Measurements from ENCODE around the gene DOCK2. TPM values are rescaled to one million over a fixed set of nuclear protein-coding genes. Genes with fewer than 3 reads are reported as not detected.

The DOCK2 gene
- total and polyA plus RNA-seq, 2 of the 8 experiments (the other 6 are each of a cell fraction or from before 2014, with no cell fraction given), result 3.9 to 5.7 TPM

DNA sequence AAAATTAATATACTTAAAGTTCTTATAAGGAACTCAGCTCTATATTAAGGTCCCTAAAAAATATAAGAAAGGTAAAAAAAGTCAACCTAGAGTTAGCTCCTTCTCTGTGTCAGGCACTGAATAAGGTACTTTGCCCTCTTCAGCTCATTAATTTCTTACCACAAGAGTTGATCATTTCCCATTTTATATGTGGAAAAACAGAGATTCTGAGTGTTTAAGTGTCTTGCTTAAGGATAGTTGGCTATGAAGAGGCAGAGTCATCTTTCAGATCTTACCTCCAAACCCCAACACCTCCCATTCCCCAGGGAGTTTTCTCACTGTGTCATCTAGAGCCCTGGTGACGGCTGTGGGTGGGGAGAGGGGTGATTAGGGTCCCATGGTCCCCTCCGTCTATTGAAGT, 302.7 kb downstream of the DOCK2 start:
- Histone ChIP-seq H2AFZ (ENCODE audit: low read length) (no peak overlapping the region), H2BK20ac (ENCODE audit: low read length) (no peak overlapping the region), H4K8ac (ENCODE audit: extremely low read depth, insufficient read depth, low read length) (no peak overlapping the region), H2BK5ac (ENCODE audit: low read depth, low read length) (no peak overlapping the region), H4K91ac (replicated peaks; ENCODE audit: insufficient read length, low read length) (no peak overlapping the region), H2BK12ac (ENCODE audit: low read depth, low read length) (no peak overlapping the region), H3K4me2 (ENCODE audit: insufficient read depth in 1 of 2, low read depth in 2 of 2, low read length in 2 of 2) (no peak overlapping the region), H3K4me3 (ENCODE audit: extremely low read depth in 1 of 4, insufficient read depth in 2 of 4, low read depth in 3 of 4, low read length in 4 of 4) (no peak overlapping the region), H3K79me1 (ENCODE audit: low read depth, low read length) (no peaks in the 10 kb centered on the region), H3K9ac (replicated peaks in 1 of 4; ENCODE audit: extremely low read depth in 1 of 4, low read depth in 3 of 4, low read length in 3 of 4) (no peak overlapping the region), H3K36me3 (ENCODE audit: control insufficient read depth in 2 of 4, insufficient read depth in 4 of 4, low read length in 3 of 4) (no peaks in the 10 kb centered on the region), H3K9me3 (ENCODE audit: insufficient read depth in 2 of 2, low read depth in 1 of 2, low read length in 1 of 2) (no peaks in the 10 kb centered on the region), H3K4ac (replicated peaks; ENCODE audit: insufficient read length, low read depth, low read length) (no peak overlapping the region), H4K5ac (ENCODE audit: insufficient read length, low read depth, low read length) (no peak overlapping the region), H4K20me1 (replicated peaks in 1 of 2; ENCODE audit: control insufficient read depth in 1 of 2, insufficient read depth in 2 of 2, low read length in 2 of 2) (no peaks in the 10 kb centered on the region), H3K14ac (ENCODE audit: insufficient read length) (no peak overlapping the region), H3K4me1 (replicated peaks in 1 of 4; ENCODE audit: control insufficient read depth in 3 of 4, insufficient read depth in 4 of 4, low read length in 3 of 4) (no peaks in the 10 kb centered on the region), H3K27ac (ENCODE audit: low read depth, low read length) (no peak overlapping the region), H2BK120ac (replicated peaks; ENCODE audit: low read depth, low read length) (no peak overlapping the region), H3K23me2 (ENCODE audit: low read depth, low read length) (no peaks in the 10 kb centered on the region), H3K79me2 (ENCODE audit: control insufficient read depth in 1 of 2, insufficient read depth in 2 of 2, low read length in 2 of 2) (no peaks in the 10 kb centered on the region), H3K27me3 (replicated peaks in 1 of 4; ENCODE audit: control insufficient read depth in 3 of 4, extremely low read depth in 1 of 4, insufficient read depth in 3 of 4, low read length in 3 of 4) (no peaks in the 10 kb centered on the region), H3K56ac (replicated peaks; ENCODE audit: insufficient read length, low read depth, low read length) (no peak overlapping the region), H3K23ac (ENCODE audit: insufficient read length) (no peak overlapping the region), H2AK5ac (ENCODE audit: low read depth, low read length) (no peak overlapping the region), H2BK15ac (ENCODE audit: low read length) (no peak overlapping the region), H3K18ac (ENCODE audit: extremely low read depth, low read length) (no peak overlapping the region)
- POLR2A ChIA-PET (ENCODE audit: partially characterized antibody), result no interaction called here
- DNase-seq (ENCODE audit: low read depth in 1 of 2, low spot score in 2 of 2), result no peak
- no peak for FAIRE-seq
- 90% methylated on average over 2 of the region's 2 CpGs; no CpG with 5 or more reads in 1 of the 2 experiments for WGBS, 2 experiments (ENCODE audit: extremely low coverage in 1 of 2, insufficient coverage in 1 of 2, insufficient read length in 1 of 2, insufficient replicate concordance in 2 of 2, low coverage in 1 of 2, low lambda C conversion rate in 2 of 2, missing lambda C conversion rate in 1 of 2)
- CTCF ChIA-PET (ENCODE audit: partially characterized antibody), result interaction anchor here (0.8 to 2.7 kb wide), 4 partner anchors 11 to 237 kb away, joined by 3 to 9 read pairs (median 3); partner anchors contain the start of gene INSYN2B
- TF ChIP-seq SRF (IDR thresholded peaks at IDR 0.05; ENCODE audit: low read depth, low read length) (no peak), CBX5 (IDR thresholded peaks at IDR 0.05; ENCODE audit: low read depth, low read length) (no peak), EP300 (IDR thresholded peaks at IDR 0.05; ENCODE audit: borderline replicate concordance in 1 of 2, low read depth in 2 of 2, low read length in 2 of 2) (no peak), EZH2 (IDR thresholded peaks at IDR 0.05; ENCODE audit: low read depth, low read length, severe bottlenecking) (no peak), RBBP5 (IDR thresholded peaks at IDR 0.05; ENCODE audit: borderline replicate concordance, low read depth, low read length) (no peak), CTBP2 (IDR thresholded peaks at IDR 0.05; ENCODE audit: borderline replicate concordance, insufficient read depth, insufficient read length, low read length) (no peak), TEAD4 (IDR thresholded peaks at IDR 0.05; ENCODE audit: low read depth, low read length) (no peak), CREB1 (IDR thresholded peaks at IDR 0.05) (no peak), EGR1 (IDR thresholded peaks at IDR 0.05; ENCODE audit: borderline replicate concordance, low read depth, low read length) (no peak), PHF8 (conservative IDR thresholded peaks at IDR 0.05; ENCODE audit: low read depth, low read length) (no peak), BRCA1 (IDR thresholded peaks at IDR 0.05; ENCODE audit: low read depth, low read length) (no peak), TAF7 (optimal IDR thresholded peaks at IDR 0.05; ENCODE audit: borderline replicate concordance, low read depth, low read length) (no peak), POLR2AphosphoS5 (IDR thresholded peaks at IDR 0.05; ENCODE audit: low read depth, low read length) (no peak), POU5F1 (IDR thresholded peaks at IDR 0.05; ENCODE audit: low read depth, low read length) (no peak), SIN3A (conservative IDR thresholded peaks at IDR 0.05 in 1 of 2, IDR thresholded peaks at IDR 0.05 in 1 of 2; ENCODE audit: low read depth in 1 of 2, low read length in 2 of 2) (no peak)
